H1 (cell line): ENCODE measurements around the gene CLDN9. TPM values are rescaled to one million over a fixed set of nuclear protein-coding genes. Genes with fewer than 3 reads are reported as not detected.

ENCODE experiments used
- CTCF ChIA-PET: fragments of 300-600 bp; sonication (Branson Sonifier 250); formaldehyde crosslinking; loops from one replicate; lab custom pipeline; 2021; ENCODE audit not compliant: partially characterized antibody; lab: Charles Lee
- POLR2A ChIA-PET: fragments of 300-600 bp; sonication (Branson Sonifier 250); formaldehyde crosslinking; loops from one replicate; lab custom pipeline; 2021; ENCODE audit warnings: inconsistent platforms; ENCODE audit not compliant: partially characterized antibody; lab: Charles Lee
- DNase-seq, 2 experiments: peaks; one replicate each; pipeline versions ENCODE4 v3.0.0 to v3.0.0-alpha.2; 2010 to 2022; ENCODE audit warnings: low spot score in 2 of 2, low read depth in 1 of 2, mixed read lengths in 1 of 2
- FAIRE-seq: peaks from 2 replicates; lab custom pipeline; 2011; peaks lifted over from hg19 to GRCh38; lab: Jason Lieb, UNC
- H2AFZ ChIP-seq: 2 replicates; pipeline ENCODE4 v1.8.1; 2012; ENCODE audit warnings: low read length, inconsistent platforms
- H2AK5ac ChIP-seq: 2 replicates; pipeline ENCODE4 v1.6.1; 2013; ENCODE audit warnings: low read depth, low read length
- H2BK120ac ChIP-seq: replicated peaks from 2 replicates; pipeline ENCODE3; 2013; ENCODE audit warnings: low read depth, low read length, inconsistent platforms
- H2BK12ac ChIP-seq: 2 replicates; pipeline ENCODE4 v1.6.1; 2013; ENCODE audit warnings: low read depth, low read length
- H2BK15ac ChIP-seq: 2 replicates; pipeline ENCODE4 v1.6.1; 2013; ENCODE audit warnings: low read length
- H2BK20ac ChIP-seq: 2 replicates; pipeline ENCODE4 v1.6.1; 2013; ENCODE audit warnings: low read length
- H2BK5ac ChIP-seq: 2 replicates; pipeline ENCODE4 v1.6.1; 2013; ENCODE audit warnings: low read depth, low read length
- H3K14ac ChIP-seq: 2 replicates; pipeline ENCODE4 v1.6.1; 2013; ENCODE audit warnings: inconsistent platforms; ENCODE audit not compliant: insufficient read length
- H3K18ac ChIP-seq: 2 replicates; pipeline ENCODE4 v1.6.1; 2013; ENCODE audit warnings: low read length; ENCODE audit errors: extremely low read depth
- H3K23ac ChIP-seq: 2 replicates; pipeline ENCODE4 v1.6.1; 2013; ENCODE audit warnings: inconsistent platforms; ENCODE audit not compliant: insufficient read length
- H3K23me2 ChIP-seq: 2 replicates; pipeline ENCODE4 v1.6.1; 2013; ENCODE audit warnings: low read depth, low read length
- H3K27ac ChIP-seq: 2 replicates; pipeline ENCODE4 v1.6.1; 2011; ENCODE audit warnings: low read depth, low read length, inconsistent platforms
- H3K27me3 ChIP-seq, 4 experiments: replicated peaks in 1 of 4; 1 replicate in 1 of 4; 2 replicates in 3 of 4; pipeline versions ENCODE4 v1.6.1 to v1.8.1; 2011 to 2013; ENCODE audit warnings: low read length in 3 of 4, mild to moderate bottlenecking in 3 of 4, inconsistent platforms in 2 of 4, mixed read lengths in 2 of 4, moderate library complexity in 1 of 4; ENCODE audit not compliant: control insufficient read depth in 3 of 4, insufficient read depth in 3 of 4; ENCODE audit errors: extremely low read depth in 1 of 4
- H3K36me3 ChIP-seq, 4 experiments: 2 replicates each; pipeline versions ENCODE4 v1.6.1 to v1.8.1; 2011 to 2013; ENCODE audit warnings: mild to moderate bottlenecking in 4 of 4, low read length in 3 of 4, moderate library complexity in 2 of 4, control low read depth in 1 of 4, inconsistent platforms in 1 of 4; ENCODE audit not compliant: insufficient read depth in 4 of 4, control insufficient read depth in 2 of 4
- H3K4ac ChIP-seq: replicated peaks from 2 replicates; pipeline ENCODE3; 2013; ENCODE audit warnings: low read length, low read depth, mixed read lengths, inconsistent platforms; ENCODE audit not compliant: insufficient read length
- H3K4me1 ChIP-seq, 4 experiments: replicated peaks in 1 of 4; 1 replicate in 1 of 4; 2 replicates in 3 of 4; pipeline versions ENCODE4 v1.6.1 to v1.8.1; 2011 to 2013; ENCODE audit warnings: low read length in 3 of 4, inconsistent platforms in 2 of 4, mixed read lengths in 1 of 4; ENCODE audit not compliant: insufficient read depth in 4 of 4, control insufficient read depth in 3 of 4
- H3K4me2 ChIP-seq, 2 experiments: 2 replicates each; pipeline versions ENCODE4 v1.6.1 to v1.8.1; 2011 to 2013; ENCODE audit warnings: low read depth in 2 of 2, low read length in 2 of 2, control low read depth in 1 of 2, inconsistent platforms in 1 of 2, mild to moderate bottlenecking in 1 of 2; ENCODE audit not compliant: insufficient read depth in 1 of 2
- H3K4me3 ChIP-seq, 4 experiments: fragments of 200-600, 300-600 bp in 1 of 4; sonication (generic), shearing (Covaris generic), sonication (Bioruptor Twin) in 1 of 4; 2 replicates each; pipeline versions ENCODE4 v1.5.1 to v1.8.1; 2011 to 2016; ENCODE audit warnings: low read length in 4 of 4, low read depth in 3 of 4, control low read depth in 2 of 4, inconsistent platforms in 2 of 4, mild to moderate bottlenecking in 2 of 4, mixed read lengths in 1 of 4, moderate library complexity in 1 of 4; ENCODE audit not compliant: insufficient read depth in 2 of 4; ENCODE audit errors: extremely low read depth in 1 of 4
- H3K56ac ChIP-seq: replicated peaks from 2 replicates; pipeline ENCODE3; 2013; ENCODE audit warnings: low read depth, mild to moderate bottlenecking, mixed read lengths, low read length, inconsistent platforms; ENCODE audit not compliant: insufficient read length
- H3K79me1 ChIP-seq: 2 replicates; pipeline ENCODE4 v1.6.1; 2013; ENCODE audit warnings: low read depth, low read length, control low read depth
- H3K79me2 ChIP-seq, 2 experiments: 2 replicates each; pipeline versions ENCODE4 v1.6.1 to v1.8.1; 2012 to 2013; ENCODE audit warnings: low read length in 2 of 2, mild to moderate bottlenecking in 2 of 2, inconsistent platforms in 1 of 2; ENCODE audit not compliant: insufficient read depth in 2 of 2, control insufficient read depth in 1 of 2
- H3K9ac ChIP-seq, 4 experiments: replicated peaks in 1 of 4; 1 replicate in 1 of 4; 2 replicates in 3 of 4; pipeline versions ENCODE4 v1.6.1 to v1.8.1; 2011 to 2013; ENCODE audit warnings: low read depth in 3 of 4, low read length in 3 of 4, control low read depth in 2 of 4, mild to moderate bottlenecking in 2 of 4, moderate library complexity in 2 of 4, inconsistent platforms in 1 of 4; ENCODE audit errors: extremely low read depth in 1 of 4
- H3K9me3 ChIP-seq, 2 experiments: 2 replicates each; pipeline versions ENCODE4 v1.6.1 to v1.8.1; 2012 to 2013; ENCODE audit warnings: mild to moderate bottlenecking in 2 of 2, moderate library complexity in 2 of 2, control low read depth in 1 of 2, inconsistent platforms in 1 of 2, low read depth in 1 of 2, low read length in 1 of 2, mixed read lengths in 1 of 2; ENCODE audit not compliant: insufficient read depth in 2 of 2
- H4K20me1 ChIP-seq, 2 experiments: replicated peaks in 1 of 2; 2 replicates each; pipeline versions ENCODE3 to v1.8.1; 2011 to 2013; ENCODE audit warnings: inconsistent platforms in 2 of 2, low read length in 2 of 2, mild to moderate bottlenecking in 1 of 2; ENCODE audit not compliant: insufficient read depth in 2 of 2, control insufficient read depth in 1 of 2
- H4K5ac ChIP-seq: 2 replicates; pipeline ENCODE4 v1.6.1; 2013; ENCODE audit warnings: low read length, low read depth, mixed read lengths, inconsistent platforms; ENCODE audit not compliant: insufficient read length
- H4K8ac ChIP-seq: 2 replicates; pipeline ENCODE4 v1.8.0; 2013; ENCODE audit warnings: mild to moderate bottlenecking, moderate library complexity, low read length, inconsistent platforms; ENCODE audit not compliant: insufficient read depth; ENCODE audit errors: extremely low read depth
- H4K91ac ChIP-seq: replicated peaks from 2 replicates; pipeline ENCODE3; 2013; ENCODE audit warnings: low read length, mixed read lengths, inconsistent platforms; ENCODE audit not compliant: insufficient read length
- JUN ChIP-seq: IDR thresholded peaks from 2 replicates; pipeline ENCODE4 v1.6.1; 2011; ENCODE audit warnings: low read depth, mild to moderate bottlenecking, improper control_type of control experiment, low read length
- POLR2AphosphoS5 ChIP-seq: IDR thresholded peaks from 2 replicates; pipeline ENCODE4 v1.6.1; 2011; ENCODE audit warnings: low read depth, low read length
- SRF ChIP-seq: IDR thresholded peaks from 2 replicates; pipeline ENCODE4 v1.6.1; 2011; ENCODE audit warnings: mild to moderate bottlenecking, low read depth, low read length, moderate library complexity
- WGBS, 2 experiments: shearing (Covaris generic) in 1 of 2; methylation state at CpG; one replicate each; pipeline versions ENCODE4 v1.1.6 to v1.1.7; 2013 to 2015; ENCODE audit warnings: low lambda C conversion rate in 2 of 2, mixed read lengths in 2 of 2, inconsistent platforms in 1 of 2, low coverage in 1 of 2, missing lambda C conversion rate in 1 of 2; ENCODE audit not compliant: insufficient replicate concordance in 2 of 2, insufficient coverage in 1 of 2, insufficient read length in 1 of 2; ENCODE audit errors: extremely low coverage in 1 of 2, missing lambda C conversion rate in 1 of 2; 5-methylcytosine and 5-hydroxymethylcytosine counted together
- polyA plus RNA-seq, 7 experiments: library from polyadenylated mRNA; depleted of rRNA in 3 of 7; stranded (reverse) in 5 of 7; unstranded in 2 of 7; fragments of >200 nt in 5 of 7; fragments of 200-250 nt in 2 of 7; gene quantifications; 1 replicate in 5 of 7; 2 replicates in 1 of 7; 4 replicates in 1 of 7; pipeline versions ENCODE4 v1.2.1 to v1.2.3, GENCODE V29; 2011 to 2013; ENCODE audit warnings: missing spikeins in 2 of 7, mixed read lengths in 2 of 7
- total RNA-seq: library from RNA; stranded (reverse); fragmentation: NEBNext Ultra II Directional; extraction: Animal tissue kit (Norgen Biotek cat#: 25700); gene quantifications from 2 replicates; pipeline ENCODE4 v1.2.1, GENCODE V29; 2021

Gene CLDN9
- total and polyA plus RNA-seq, 2 of the 8 experiments (the other 6 are each of a cell fraction or from before 2014, with no cell fraction given), result 0.60 to 0.89 TPM

DNA sequence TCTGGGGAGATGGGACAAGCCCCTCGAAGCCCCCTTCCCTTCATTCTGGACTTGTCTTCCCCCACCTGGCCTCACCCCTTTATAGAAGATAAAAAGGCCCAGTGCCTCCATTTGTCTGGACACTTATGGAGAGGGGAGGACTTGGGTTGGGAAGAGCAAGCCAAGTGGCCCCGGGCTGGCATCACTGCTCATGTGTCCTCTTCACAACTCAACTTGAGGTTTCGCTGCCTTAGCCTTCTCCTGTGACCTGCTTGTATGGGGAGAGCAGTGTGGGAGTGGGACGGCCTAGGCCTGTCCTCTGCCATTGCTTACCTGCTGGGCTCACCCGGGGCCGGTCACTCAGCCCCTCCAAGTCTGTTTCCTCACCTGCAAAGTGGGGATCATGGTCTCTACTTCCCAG lies 42.2 kb upstream of the CLDN9 start:
- peaks cover 13% of the 10 kb centered on the region for H3K79me1 ChIP-seq
- peaks cover 0 to 27% (median 13%) of the 10 kb centered on the region in 4 experiments; a peak in 6 of 7 replicates for H3K4me1 ChIP-seq
- no peak overlapping the region for H3K4ac ChIP-seq
- H3K4me2 ChIP-seq, result peak overlapping the region; percentile 81 to 100
- WGBS, 2 experiments, result 91% methylated on average over 6 of the region's 6 CpGs; no CpG with 5 or more reads in 1 of the 2 experiments
- no peak overlapping the region for H3K56ac ChIP-seq
- H2AFZ ChIP-seq, result no peak overlapping the region
- 0 out of 2 replicates have a peak overlapping the region, but pooled peaks have one; percentile 17 for H2BK12ac ChIP-seq
- DNase-seq (no peak), FAIRE-seq (no peak)
- H3K27ac ChIP-seq, result no peak overlapping the region
- no peak overlapping the region for H3K23ac ChIP-seq
- no peak overlapping the region for H3K14ac ChIP-seq
- H3K27me3 ChIP-seq, result peaks cover 15 to 32% (median 23%) of the 10 kb centered on the region in 4 experiments; a peak in 6 of 7 replicates
- no peak for TF ChIP-seq JUN
- TF ChIP-seq POLR2AphosphoS5, result peak; percentile 17
- TF ChIP-seq SRF, result no peak
- POLR2A ChIA-PET, result interaction anchor here (0.7 to 25.4 kb wide), 15 partner anchors 9 to 217 kb away, joined by 3 to 455 read pairs (median 4); partner anchors contain the start of genes CLDN6, FLYWCH1, HCFC1R1 and PKMYT1
- peaks cover 15 to 33% (median 23%) of the 10 kb centered on the region in 4 experiments for H3K36me3 ChIP-seq
- peak overlapping the region in 1 of 4 experiments; percentile 17; a peak in 2 of 7 replicates for H3K9ac ChIP-seq
- no peak overlapping the region for H2BK120ac ChIP-seq
- no peak overlapping the region for H4K5ac ChIP-seq
- H2BK5ac ChIP-seq, result 0 out of 2 replicates have a peak overlapping the region, but pooled peaks have one; percentile 44
- H2AK5ac ChIP-seq, result no peak overlapping the region
- CTCF ChIA-PET, result interaction anchor here (0.6 to 2.6 kb wide), 16 partner anchors 8 to 128 kb away, joined by 3 to 9 read pairs (median 4); partner anchors contain the start of gene TNFRSF12A
- H4K8ac ChIP-seq, result peak overlapping the region; percentile 4; the same call in 1 of the 2 replicates
- peaks cover 0 to 2% of the 10 kb centered on the region in 2 experiments; a peak in 1 of 4 replicates for H3K79me2 ChIP-seq
- peak overlapping the region; percentile 74 to 94 (median 80) for H3K4me3 ChIP-seq
- no peak overlapping the region for H2BK15ac ChIP-seq
- H2BK20ac ChIP-seq, result no peak overlapping the region
- peaks cover 9% of the 10 kb centered on the region for H3K23me2 ChIP-seq
- H4K91ac ChIP-seq, result no peak overlapping the region
- peak overlapping the region; percentile 7 for H3K18ac ChIP-seq
- H3K9me3 ChIP-seq, result no peaks in the 10 kb centered on the region
- peaks cover 28 to 30% of the 10 kb centered on the region in 2 experiments for H4K20me1 ChIP-seq
